Measurements from ENCODE around the gene DCAKD. TPM values are rescaled to one million over a fixed set of nuclear protein-coding genes. Genes with fewer than 3 reads are reported as not detected.

DCAKD gene
- total and polyA plus RNA-seq, 2 of the 8 experiments (the other 6 are each of a cell fraction or from before 2014, with no cell fraction given): 35.6 to 52.9 TPM

- CTCF ChIA-PET (ENCODE audit: partially characterized antibody): interaction anchor here (0.6 to 8.7 kb wide), 9 partner anchors 8 to 214 kb away, joined by 3 to 56 read pairs (median 4); no protein-coding TSS in a partner anchor
- TF ChIP-seq KDM1A (IDR thresholded peaks at IDR 0.05; ENCODE audit: borderline replicate concordance, low read length): no peak
- no peak for TF ChIP-seq SAP30 (IDR thresholded peaks at IDR 0.05; ENCODE audit: insufficient read depth, insufficient replicate concordance, low read length)
- no peak for TF ChIP-seq BRCA1 (IDR thresholded peaks at IDR 0.05; ENCODE audit: low read depth, low read length)
- TF ChIP-seq KDM4A (IDR thresholded peaks at IDR 0.05; ENCODE audit: low read depth, low read length, severe bottlenecking): no peak
- no peak for TF ChIP-seq CHD1 (IDR thresholded peaks at IDR 0.05; ENCODE audit: low read depth, low read length)
- TF ChIP-seq CTBP2 (IDR thresholded peaks at IDR 0.05; ENCODE audit: borderline replicate concordance, insufficient read depth, insufficient read length, low read length): no peak
- no peak for TF ChIP-seq SP2 (IDR thresholded peaks at IDR 0.05; ENCODE audit: low read length)
- no peak for TF ChIP-seq SIN3A (conservative IDR thresholded peaks at IDR 0.05 in 1 of 2, IDR thresholded peaks at IDR 0.05 in 1 of 2; ENCODE audit: low read depth in 1 of 2, low read length in 2 of 2)
- no peak for TF ChIP-seq EP300 (IDR thresholded peaks at IDR 0.05; ENCODE audit: borderline replicate concordance in 1 of 2, low read depth in 2 of 2, low read length in 2 of 2)
- no peak for TF ChIP-seq CHD2 (IDR thresholded peaks at IDR 0.05; ENCODE audit: low read length)
- no peak for TF ChIP-seq RXRA (IDR thresholded peaks at IDR 0.05; ENCODE audit: insufficient read depth, low read depth, low read length)
- TF ChIP-seq, protein P1, sequence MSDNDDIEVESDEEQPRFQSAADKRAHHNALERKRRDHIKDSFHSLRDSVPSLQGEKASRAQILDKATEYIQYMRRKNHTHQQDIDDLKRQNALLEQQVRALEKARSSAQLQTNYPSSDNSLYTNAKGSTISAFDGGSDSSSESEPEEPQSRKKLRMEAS (IDR thresholded peaks at IDR 0.05): no peak
- no peak for TF ChIP-seq EZH2 (IDR thresholded peaks at IDR 0.05; ENCODE audit: low read depth, low read length, severe bottlenecking)
Observed at GRCh38 chr17:45005700-45006099, 45.7 kb downstream of the DCAKD start.

More at GRCh38 chr17:45005700-45006099, 45.7 kb downstream of the DCAKD start:
- no peak overlapping the region for H3K56ac ChIP-seq (replicated peaks; ENCODE audit: insufficient read length, low read depth, low read length)
- H3K9me3 ChIP-seq (ENCODE audit: insufficient read depth in 2 of 2, low read depth in 1 of 2, low read length in 1 of 2): no peaks in the 10 kb centered on the region
- no peak overlapping the region for H3K14ac ChIP-seq (ENCODE audit: insufficient read length)
- DNase-seq (ENCODE audit: low read depth in 1 of 2, low spot score in 2 of 2): no peak
- no peaks in the 10 kb centered on the region for H3K23me2 ChIP-seq (ENCODE audit: low read depth, low read length)
- H3K9ac ChIP-seq (replicated peaks in 1 of 4; ENCODE audit: extremely low read depth in 1 of 4, low read depth in 3 of 4, low read length in 3 of 4): no peak overlapping the region
- no peak overlapping the region for H3K4ac ChIP-seq (replicated peaks; ENCODE audit: insufficient read length, low read depth, low read length)
- H3K27ac ChIP-seq (ENCODE audit: low read depth, low read length): no peak overlapping the region
- H3K23ac ChIP-seq (ENCODE audit: insufficient read length): no peak overlapping the region
- POLR2A ChIA-PET (ENCODE audit: partially characterized antibody): interaction anchor here (1.0 to 1.6 kb wide), 2 partner anchors 13 to 37 kb away, joined by 3 read pairs; no protein-coding TSS in a partner anchor
- no peak overlapping the region for H2BK20ac ChIP-seq (ENCODE audit: low read length)
- 87% methylated on average over 1 of the region's 2 CpGs; no CpG with 5 or more reads in 1 of the 2 experiments for WGBS, 2 experiments (ENCODE audit: extremely low coverage in 1 of 2, insufficient coverage in 1 of 2, insufficient read length in 1 of 2, insufficient replicate concordance in 2 of 2, low coverage in 1 of 2, low lambda C conversion rate in 2 of 2, missing lambda C conversion rate in 1 of 2)
- no peak overlapping the region for H2AK5ac ChIP-seq (ENCODE audit: low read depth, low read length)
- H4K5ac ChIP-seq (ENCODE audit: insufficient read length, low read depth, low read length): no peak overlapping the region
- H3K79me1 ChIP-seq (ENCODE audit: low read depth, low read length): no peaks in the 10 kb centered on the region
- peak overlapping the region; percentile 64; the same call in 1 of the 2 replicates for H2BK12ac ChIP-seq (ENCODE audit: low read depth, low read length)
- H2BK15ac ChIP-seq (ENCODE audit: low read length): no peak overlapping the region
- no peak overlapping the region for H4K91ac ChIP-seq (replicated peaks; ENCODE audit: insufficient read length, low read length)
- no peak overlapping the region for H2BK120ac ChIP-seq (replicated peaks; ENCODE audit: low read depth, low read length)
- peaks cover 5 to 21% (median 7%) of the 10 kb centered on the region in 4 experiments for H3K4me1 ChIP-seq (replicated peaks in 1 of 4; ENCODE audit: control insufficient read depth in 3 of 4, insufficient read depth in 4 of 4, low read length in 3 of 4)
- no peak overlapping the region for H3K4me3 ChIP-seq (ENCODE audit: extremely low read depth in 1 of 4, insufficient read depth in 2 of 4, low read depth in 3 of 4, low read length in 4 of 4)
- H2AFZ ChIP-seq (ENCODE audit: low read length): no peak overlapping the region
- H3K79me2 ChIP-seq (ENCODE audit: control insufficient read depth in 1 of 2, insufficient read depth in 2 of 2, low read length in 2 of 2): no peaks in the 10 kb centered on the region
- no peak overlapping the region for H3K4me2 ChIP-seq (ENCODE audit: insufficient read depth in 1 of 2, low read depth in 2 of 2, low read length in 2 of 2)
- peaks cover 0 to 5% (median 2%) of the 10 kb centered on the region in 4 experiments; a peak in 2 of 7 replicates for H3K27me3 ChIP-seq (replicated peaks in 1 of 4; ENCODE audit: control insufficient read depth in 3 of 4, extremely low read depth in 1 of 4, insufficient read depth in 3 of 4, low read length in 3 of 4)
- H2BK5ac ChIP-seq (ENCODE audit: low read depth, low read length): no peak overlapping the region
- peak overlapping the region; percentile 75; the same call in 1 of the 2 replicates for H3K18ac ChIP-seq (ENCODE audit: extremely low read depth, low read length)
- no peaks in the 10 kb centered on the region for H3K36me3 ChIP-seq (ENCODE audit: control insufficient read depth in 2 of 4, insufficient read depth in 4 of 4, low read length in 3 of 4)
- no peak overlapping the region for H4K8ac ChIP-seq (ENCODE audit: extremely low read depth, insufficient read depth, low read length)
- H4K20me1 ChIP-seq (replicated peaks in 1 of 2; ENCODE audit: control insufficient read depth in 1 of 2, insufficient read depth in 2 of 2, low read length in 2 of 2): no peaks in the 10 kb centered on the region
- no peak for FAIRE-seq
